GM21619 (cell line): Measurements from ENCODE around the gene ATP5IF1.

Source experiments
- ATAC-seq: cut with Tn5 transposase; IDR thresholded peaks from one replicate; pipeline ENCODE4 v1.9.1; 2021; ENCODE audit not compliant: unreplicated experiment

Gene ATP5IF1

GRCh38 chr1:28264897-28265296 lies 29.0 kb downstream of the ATP5IF1 start:
- ATAC-seq: no peak

GRCh38 chr1:28265577-28265976 lies 29.7 kb downstream of the ATP5IF1 start:
- ATAC-seq: no peak

- ATAC-seq: no peak
Measured at GRCh38 chr1:28266920-28267322, 31.0 kb downstream of the ATP5IF1 start.

- no peak for ATAC-seq
Measured at GRCh38 chr1:28267633-28268032, 31.7 kb downstream of the ATP5IF1 start.

DNA sequence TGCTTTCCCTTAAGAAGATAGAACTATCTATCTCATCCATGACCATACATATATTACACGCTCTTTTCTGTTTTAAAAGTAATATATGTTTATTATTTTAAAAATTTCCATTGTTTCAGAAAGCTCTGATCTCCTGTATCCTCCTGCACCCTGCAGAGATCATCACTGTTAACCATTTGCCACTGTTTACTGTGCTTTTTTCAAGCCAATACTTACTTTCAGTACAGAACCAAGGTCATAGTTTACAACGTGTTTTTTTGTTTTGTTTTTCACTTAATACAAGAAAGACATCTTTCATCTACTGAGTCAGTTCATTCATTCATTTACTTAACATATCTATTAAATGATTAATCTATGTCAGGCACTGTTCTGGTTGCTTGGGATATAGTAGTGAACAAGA lies 33.6 kb downstream of the ATP5IF1 start:
- no peak for ATAC-seq

- no peak for ATAC-seq
Measured at GRCh38 chr1:28272215-28272852, 36.4 kb downstream of the ATP5IF1 start.

- no peak for ATAC-seq
Measured at GRCh38 chr1:28273216-28273860, 37.4 kb downstream of the ATP5IF1 start.

- ATAC-seq: no peak
Measured at GRCh38 chr1:28278763-28279162, 42.8 kb downstream of the ATP5IF1 start.

GRCh38 chr1:28279721-28280120 lies 43.8 kb downstream of the ATP5IF1 start:
- ATAC-seq: no peak

GRCh38 chr1:28280501-28280900 lies 44.6 kb downstream of the ATP5IF1 start:
- no peak for ATAC-seq

GRCh38 chr1:28280977-28281381 lies 45.1 kb downstream of the ATP5IF1 start:
- ATAC-seq: no peak

GRCh38 chr1:28281608-28282425 lies 45.9 kb downstream of the ATP5IF1 start:
- no peak for ATAC-seq

GRCh38 chr1:28282426-28283407 lies 46.8 kb downstream of the ATP5IF1 start:
- no peak for ATAC-seq

DNA sequence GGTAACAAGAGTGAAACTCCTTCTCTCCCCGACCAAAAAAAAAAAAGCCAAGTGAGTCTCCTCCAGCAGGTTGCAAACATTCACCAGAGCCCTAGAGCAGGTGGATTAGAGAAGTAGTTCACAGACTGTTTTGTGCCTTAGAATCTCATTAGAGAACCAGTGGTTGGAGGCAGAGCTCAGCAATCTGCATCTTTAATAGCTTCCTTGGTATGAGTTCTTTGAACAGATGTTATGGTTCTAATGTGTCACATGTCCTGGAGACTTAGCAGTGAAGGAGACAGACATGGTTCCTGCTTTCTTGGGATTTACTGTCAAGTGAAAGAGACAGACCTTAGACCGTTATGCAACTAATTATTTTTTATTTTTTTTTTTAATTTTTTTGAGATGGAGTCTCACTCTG lies 50.2 kb downstream of the ATP5IF1 start:
- ATAC-seq: no peak
